Breast epithelium (tissue), 3 donors: ENCODE data around the gene GORASP2.

Experiments used
- POLR2A ChIP-seq: fragments of 450-650 bp; IDR thresholded peaks from one replicate; pipeline ENCODE4 v1.6.1; 2016; ENCODE audit warnings: antibody characterized with exemption, mild to moderate bottlenecking, moderate library complexity
- TF ChIP-seq, protein P1 (sequence below), 3 donors: fragments of 450-650 bp; IDR thresholded peaks; one replicate each; pipeline ENCODE4 v1.5.1; 2016 to 2017; ENCODE audit warnings: antibody characterized with exemption in 3 of 3, mild to moderate bottlenecking in 3 of 3, moderate library complexity in 3 of 3

DNA sequence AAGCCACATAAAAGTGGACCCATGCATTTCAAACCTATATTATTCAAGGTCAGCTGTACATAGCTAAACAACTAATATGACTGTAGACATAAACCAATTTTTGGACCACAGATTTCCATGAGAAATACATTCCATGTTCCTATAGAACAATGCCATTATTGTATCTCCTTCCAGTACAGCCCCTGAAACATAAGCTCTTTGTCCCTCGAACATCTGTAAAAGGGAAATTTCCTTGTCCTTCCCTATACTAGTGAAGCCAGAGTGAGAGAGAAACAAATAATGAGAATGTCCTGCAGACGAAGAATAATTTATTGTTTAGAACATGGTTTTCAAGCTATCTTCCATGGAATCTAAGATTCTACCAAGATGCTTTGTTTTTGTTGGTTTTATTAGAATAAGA lies 75.3 kb downstream of the GORASP2 start:
- TF ChIP-seq, protein P1, sequence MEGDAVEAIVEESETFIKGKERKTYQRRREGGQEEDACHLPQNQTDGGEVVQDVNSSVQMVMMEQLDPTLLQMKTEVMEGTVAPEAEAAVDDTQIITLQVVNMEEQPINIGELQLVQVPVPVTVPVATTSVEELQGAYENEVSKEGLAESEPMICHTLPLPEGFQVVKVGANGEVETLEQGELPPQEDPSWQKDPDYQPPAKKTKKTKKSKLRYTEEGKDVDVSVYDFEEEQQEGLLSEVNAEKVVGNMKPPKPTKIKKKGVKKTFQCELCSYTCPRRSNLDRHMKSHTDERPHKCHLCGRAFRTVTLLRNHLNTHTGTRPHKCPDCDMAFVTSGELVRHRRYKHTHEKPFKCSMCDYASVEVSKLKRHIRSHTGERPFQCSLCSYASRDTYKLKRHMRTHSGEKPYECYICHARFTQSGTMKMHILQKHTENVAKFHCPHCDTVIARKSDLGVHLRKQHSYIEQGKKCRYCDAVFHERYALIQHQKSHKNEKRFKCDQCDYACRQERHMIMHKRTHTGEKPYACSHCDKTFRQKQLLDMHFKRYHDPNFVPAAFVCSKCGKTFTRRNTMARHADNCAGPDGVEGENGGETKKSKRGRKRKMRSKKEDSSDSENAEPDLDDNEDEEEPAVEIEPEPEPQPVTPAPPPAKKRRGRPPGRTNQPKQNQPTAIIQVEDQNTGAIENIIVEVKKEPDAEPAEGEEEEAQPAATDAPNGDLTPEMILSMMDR (IDR thresholded peaks at IDR 0.05), result no peak
- no peak for TF ChIP-seq POLR2A
